Upper lobe of left lung (tissue), 6 donors: ENCODE measurements around the gene CDK16. TPM values are rescaled to one million over a fixed set of nuclear protein-coding genes. Genes with fewer than 3 reads are reported as not detected.

Source experiments
- ATAC-seq, 2 donors: fragments of 200-7000 bp; cut with Tn5 transposase; one replicate each; pipeline ENCODE4 v1.9.1; 2022; ENCODE audit warnings: mild to moderate bottlenecking in 2 of 2, moderate library complexity in 2 of 2; ENCODE audit not compliant: low FRiP score in 2 of 2
- DNase-seq, 2 donors: peaks; one replicate each; pipeline ENCODE4 v3.0.0-alpha.2; 2019 to 2020
- H3K27ac ChIP-seq, 4 donors: fragments of 200-600 bp; sonication (generic); one replicate each; pipeline ENCODE4 v1.5.1; 2016 to 2019
- H3K27me3 ChIP-seq, 4 donors: fragments of 200-600 bp; sonication (generic); one replicate each; pipeline ENCODE4 v1.5.1; 2017 to 2019
- H3K36me3 ChIP-seq, 4 donors: fragments of 200-600 bp; sonication (generic); one replicate each; pipeline ENCODE4 v1.5.1; 2016 to 2019
- H3K4me1 ChIP-seq, 4 donors: fragments of 200-600 bp; sonication (generic); one replicate each; pipeline ENCODE4 v1.5.1; 2018 to 2019
- H3K4me3 ChIP-seq, 4 donors: fragments of 200-600 bp; sonication (generic); one replicate each; pipeline ENCODE4 v1.5.1; 2017 to 2019; ENCODE audit warnings: mild to moderate bottlenecking in 2 of 4, moderate library complexity in 1 of 4
- H3K9me3 ChIP-seq, 4 donors: fragments of 200-600 bp; sonication (generic); one replicate each; pipeline ENCODE4 v1.5.1; 2018 to 2019
- CTCF ChIP-seq, 6 experiments: fragments of 450-650 bp in 4 of 6; fragments of 200-600 bp in 2 of 6; sonication (generic) in 2 of 6; IDR thresholded peaks; one replicate each; pipeline ENCODE4 v1.5.1; 2016 to 2019; ENCODE audit warnings: antibody characterized with exemption in 6 of 6
- EP300 ChIP-seq, 4 donors: sonication (generic); formaldehyde crosslinking; IDR thresholded peaks; one replicate each; pipeline ENCODE4 v1.5.1; 2017; ENCODE audit warnings: antibody characterized with exemption in 4 of 4, control low read depth in 2 of 4
- POLR2A ChIP-seq, 4 donors: fragments of 450-650 bp; IDR thresholded peaks; one replicate each; pipeline ENCODE4 v1.5.1; 2016 to 2017; ENCODE audit warnings: antibody characterized with exemption in 4 of 4, mild to moderate bottlenecking in 2 of 4
- POLR2AphosphoS5 ChIP-seq, 2 donors: sonication (generic); formaldehyde crosslinking; IDR thresholded peaks; one replicate each; pipeline ENCODE4 v1.5.1; 2017; ENCODE audit warnings: antibody characterized with exemption in 2 of 2
- WGBS, 2 donors: methylation state at CpG; one replicate each; pipeline ENCODE4 v1.1.5; 2017 to 2018; 5-methylcytosine and 5-hydroxymethylcytosine counted together
- total RNA-seq, 6 donors: library from RNA; depleted of rRNA in 4 of 6; stranded (reverse); fragments of >200 nt in 4 of 6; gene quantifications; one replicate each; pipeline versions ENCODE4 v1.1.0 to v1.2.1, GENCODE V29; 2016 to 2021
- donor health status: DM: no; HTN: no; CAD: no; lungs with moderate emphysema.
- donor health status: DM: no; HTN: yes; CAD: no; lungs with severe emphysema.

CDK16 gene
- total RNA-seq, 6 donors from 2014 or later = 59.2 to 91.0 (median 78.5) TPM

GRCh38 chrX:47204970-47205369 lies 13.5 kb upstream of the CDK16 start:
- 79 to 88% methylated on average over 5 of the region's 5 CpGs for WGBS, 2 donors
- no peak overlapping the region for H3K4me3 ChIP-seq
- H3K9me3 ChIP-seq = no peaks in the 10 kb centered on the region
- no peak for DNase-seq
- no peak overlapping the region for H3K27ac ChIP-seq
- H3K36me3 ChIP-seq = peaks cover 10 to 100% (median 75%) of the 10 kb centered on the region in 4 donors
- no peak for ATAC-seq
- no peaks in the 10 kb centered on the region for H3K27me3 ChIP-seq
- no peak for TF ChIP-seq EP300 (IDR thresholded peaks at IDR 0.05)
- no peak for TF ChIP-seq POLR2AphosphoS5 (IDR thresholded peaks at IDR 0.05)
- no peak for TF ChIP-seq POLR2A (IDR thresholded peaks at IDR 0.05)
- TF ChIP-seq CTCF (IDR thresholded peaks at IDR 0.05) = no peak
- H3K4me1 ChIP-seq = no peaks in the 10 kb centered on the region

GRCh38 chrX:47206316-47206715 lies 12.2 kb upstream of the CDK16 start:
- Histone ChIP-seq H3K4me3 (no peak overlapping the region), H3K27ac (no peak overlapping the region), H3K36me3 (peaks cover 9 to 100% (median 70%) of the 10 kb centered on the region in 4 donors), H3K27me3 (no peaks in the 10 kb centered on the region), H3K4me1 (no peaks in the 10 kb centered on the region), H3K9me3 (no peaks in the 10 kb centered on the region)
- 91 to 94% methylated on average over 2 to 3 of the region's 3 CpGs for WGBS, 2 donors
- DNase-seq = no peak
- no peak for ATAC-seq
- no peak for TF ChIP-seq POLR2A (IDR thresholded peaks at IDR 0.05)
- TF ChIP-seq POLR2AphosphoS5 (IDR thresholded peaks at IDR 0.05) = no peak
- TF ChIP-seq CTCF (IDR thresholded peaks at IDR 0.05) = no peak
- no peak for TF ChIP-seq EP300 (IDR thresholded peaks at IDR 0.05)

GRCh38 chrX:47208108-47208507 lies 10.4 kb upstream of the CDK16 start:
- Histone ChIP-seq H3K4me1 (no peaks in the 10 kb centered on the region), H3K27ac (no peak overlapping the region), H3K27me3 (no peaks in the 10 kb centered on the region), H3K9me3 (no peaks in the 10 kb centered on the region), H3K36me3 (peaks cover 9 to 100% (median 67%) of the 10 kb centered on the region in 4 donors), H3K4me3 (no peak overlapping the region)
- DNase-seq = no peak
- no peak for ATAC-seq
- 87 to 96% methylated on average over 3 to 12 of the region's 12 CpGs for WGBS, 2 donors
- TF ChIP-seq EP300 (IDR thresholded peaks at IDR 0.05) = no peak
- no peak for TF ChIP-seq CTCF (IDR thresholded peaks at IDR 0.05)
- TF ChIP-seq POLR2AphosphoS5 (IDR thresholded peaks at IDR 0.05) = no peak
- TF ChIP-seq POLR2A (IDR thresholded peaks at IDR 0.05) = no peak

GRCh38 chrX:47209508-47210238 lies 8.8 kb upstream of the CDK16 start:
- peaks cover 7 to 100% (median 69%) of the 10 kb centered on the region in 4 donors for H3K36me3 ChIP-seq
- WGBS, 2 donors = 80 to 92% methylated on average over 1 to 16 of the region's 16 CpGs
- ATAC-seq (no peak), DNase-seq (no peak)
- no peak overlapping the region for H3K27ac ChIP-seq
- no peaks in the 10 kb centered on the region for H3K4me1 ChIP-seq
- H3K9me3 ChIP-seq = no peaks in the 10 kb centered on the region
- no peak overlapping the region for H3K4me3 ChIP-seq
- no peak for TF ChIP-seq EP300 (IDR thresholded peaks at IDR 0.05)
- TF ChIP-seq POLR2AphosphoS5 (IDR thresholded peaks at IDR 0.05) = no peak
- no peak for TF ChIP-seq POLR2A (IDR thresholded peaks at IDR 0.05)
- TF ChIP-seq CTCF (IDR thresholded peaks at IDR 0.05) = no peak
- H3K27me3 ChIP-seq = no peaks in the 10 kb centered on the region
